Hepatocyte (in vitro differentiated cells): Measurements from ENCODE around the gene ASB4.
"Not testable (repeated sequence)": the region's sequence is repeated elsewhere in the genome, so short reads cannot be mapped to it uniquely, and the experiment has no call there.

Experiments used
- EZH2 ChIP-seq: fragments of 200-600 bp; sonication (generic); IDR thresholded peaks from 2 replicates; pipeline ENCODE4 v1.6.1; 2016; ENCODE audit warnings: antibody characterized with exemption, mild to moderate bottlenecking, borderline replicate concordance
- EZH2phosphoT487 ChIP-seq: fragments of 200-600 bp; sonication (generic); IDR thresholded peaks from one replicate; pipeline ENCODE4 v1.6.1; 2018; ENCODE audit warnings: antibody characterized with exemption, mild to moderate bottlenecking, low read depth, moderate library complexity; ENCODE audit not compliant: unreplicated experiment, severe bottlenecking
- TF ChIP-seq, protein P1 (sequence below): fragments of 200-600 bp; sonication (generic); IDR thresholded peaks from 2 replicates; pipeline ENCODE4 v1.5.1; 2016; ENCODE audit warnings: antibody characterized with exemption, mild to moderate bottlenecking; ENCODE audit not compliant: poor library complexity

DNA sequence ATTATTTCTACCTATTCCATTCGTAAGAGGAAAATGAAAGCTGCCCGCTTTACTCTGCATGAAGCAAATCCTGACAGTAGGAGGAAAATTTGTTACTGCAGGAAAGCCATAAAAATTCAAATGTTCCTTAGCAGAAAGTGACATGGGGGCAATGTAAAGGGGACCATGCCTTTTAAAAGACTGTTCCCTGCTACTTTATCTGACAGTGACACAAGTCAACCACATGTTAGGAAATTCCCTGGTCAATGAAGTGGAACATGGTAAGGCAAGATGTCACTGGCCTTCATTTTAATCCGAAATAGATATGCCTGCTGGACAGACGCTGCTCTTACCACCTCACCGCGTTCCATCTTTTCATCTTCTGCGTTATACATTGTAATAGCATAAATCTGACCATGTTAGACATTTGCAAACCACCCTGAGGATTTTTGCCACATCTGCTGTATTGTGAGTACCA, 18.4 kb downstream of the ASB4 start:
- TF ChIP-seq, protein P1, sequence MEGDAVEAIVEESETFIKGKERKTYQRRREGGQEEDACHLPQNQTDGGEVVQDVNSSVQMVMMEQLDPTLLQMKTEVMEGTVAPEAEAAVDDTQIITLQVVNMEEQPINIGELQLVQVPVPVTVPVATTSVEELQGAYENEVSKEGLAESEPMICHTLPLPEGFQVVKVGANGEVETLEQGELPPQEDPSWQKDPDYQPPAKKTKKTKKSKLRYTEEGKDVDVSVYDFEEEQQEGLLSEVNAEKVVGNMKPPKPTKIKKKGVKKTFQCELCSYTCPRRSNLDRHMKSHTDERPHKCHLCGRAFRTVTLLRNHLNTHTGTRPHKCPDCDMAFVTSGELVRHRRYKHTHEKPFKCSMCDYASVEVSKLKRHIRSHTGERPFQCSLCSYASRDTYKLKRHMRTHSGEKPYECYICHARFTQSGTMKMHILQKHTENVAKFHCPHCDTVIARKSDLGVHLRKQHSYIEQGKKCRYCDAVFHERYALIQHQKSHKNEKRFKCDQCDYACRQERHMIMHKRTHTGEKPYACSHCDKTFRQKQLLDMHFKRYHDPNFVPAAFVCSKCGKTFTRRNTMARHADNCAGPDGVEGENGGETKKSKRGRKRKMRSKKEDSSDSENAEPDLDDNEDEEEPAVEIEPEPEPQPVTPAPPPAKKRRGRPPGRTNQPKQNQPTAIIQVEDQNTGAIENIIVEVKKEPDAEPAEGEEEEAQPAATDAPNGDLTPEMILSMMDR: not testable (repeated sequence)
- TF ChIP-seq EZH2, EZH2phosphoT487: not testable (repeated sequence)
